Colonic mucosa (tissue), 4 donors: Measurements from ENCODE around the gene ADSS1. TPM values are rescaled to one million over a fixed set of nuclear protein-coding genes. Genes with fewer than 3 reads are reported as not detected.

ENCODE experiments used
- DNase-seq: peaks from one replicate; pipeline ENCODE4 v3.0.0-alpha.2; 2020
- H3K27ac ChIP-seq: fragments of 200-600 bp; one replicate; pipeline ENCODE4 v1.8.0; 2021
- H3K27me3 ChIP-seq: fragments of 200-600 bp; one replicate; pipeline ENCODE4 v1.8.0; 2021
- H3K36me3 ChIP-seq: fragments of 200-600 bp; one replicate; pipeline ENCODE4 v1.8.0; 2021
- H3K4me1 ChIP-seq: fragments of 200-600 bp; one replicate; pipeline ENCODE4 v1.8.0; 2021; ENCODE audit warnings: mild to moderate bottlenecking
- H3K4me3 ChIP-seq: fragments of 200-600 bp; one replicate; pipeline ENCODE4 v1.8.0; 2021
- H3K9ac ChIP-seq, 2 donors: one replicate each; pipeline ENCODE4 v1.7.0; 2013; ENCODE audit warnings: control low read depth in 2 of 2, low read depth in 2 of 2, low read length in 2 of 2
- H3K9me3 ChIP-seq: fragments of 200-600 bp; one replicate; pipeline ENCODE4 v1.8.0; 2021
- CTCF ChIP-seq: fragments of 200-600 bp; IDR thresholded peaks from one replicate; pipeline ENCODE4 v1.8.0; 2022; ENCODE audit warnings: antibody characterized with exemption, mild to moderate bottlenecking
- intact Hi-C: fragments of 100-400 bp; cut with DNase I; formaldehyde crosslinking; loops from one replicate; pipeline ENCODE4 v1.14.1; 2022
- total RNA-seq, 2 donors: library from RNA; stranded (reverse); fragmentation: NEBNext Ultra II Directional in 1 of 2; extraction: Animal tissue kit (Norgen Biotek cat#: 25700) in 1 of 2; gene quantifications; one replicate each; pipeline ENCODE4 v1.2.1, GENCODE V29; 2021
- donor health status: healthy.
- donor health status: DM: no; HTN: no; CAD: no.
- donor health status: DM: no; HTN: no; CAD: no.

Gene ADSS1
- total RNA-seq, 2 donors from 2014 or later, result 3.5 to 4.0 TPM

GRCh38 chr14:104769324-104770071, 45.5 kb downstream of the ADSS1 start:
- no peak for TF ChIP-seq CTCF
- Histone ChIP-seq H3K4me1 (peaks cover 3% of the 10 kb centered on the region), H3K9ac (no peak overlapping the region), H3K4me3 (no peak overlapping the region), H3K9me3 (no peaks in the 10 kb centered on the region), H3K36me3 (peaks cover 3% of the 10 kb centered on the region), H3K27ac (no peak overlapping the region), H3K27me3 (no peaks in the 10 kb centered on the region)
- intact Hi-C loops, result loop anchor here (2.0 to 10.0 kb wide), 3 partner anchors 57 to 285 kb away; partner anchors contain the start of gene CEP170B
- DNase-seq, result no peak

GRCh38 chr14:104770072-104770579, 46.1 kb downstream of the ADSS1 start:
- intact Hi-C loops, result loop anchor here (10.0 kb wide), 1 partner anchor 285 kb away; no protein-coding TSS in a partner anchor
- Histone ChIP-seq H3K4me3 (no peak overlapping the region), H3K36me3 (peaks cover 3% of the 10 kb centered on the region), H3K27ac (no peak overlapping the region), H3K9ac (no peak overlapping the region), H3K4me1 (peaks cover 3% of the 10 kb centered on the region), H3K9me3 (no peaks in the 10 kb centered on the region), H3K27me3 (no peaks in the 10 kb centered on the region)
- no peak for TF ChIP-seq CTCF
- no peak for DNase-seq

GRCh38 chr14:104770851-104771272, 46.8 kb downstream of the ADSS1 start:
- Histone ChIP-seq H3K27ac (no peak overlapping the region), H3K9me3 (no peaks in the 10 kb centered on the region), H3K36me3 (peaks cover 3% of the 10 kb centered on the region), H3K9ac (no peak overlapping the region), H3K27me3 (no peaks in the 10 kb centered on the region), H3K4me1 (peaks cover 3% of the 10 kb centered on the region), H3K4me3 (no peak overlapping the region)
- TF ChIP-seq CTCF, result no peak
- no peak for DNase-seq
- intact Hi-C loops, result loop anchor here (10.0 kb wide), 1 partner anchor 284 kb away; no protein-coding TSS in a partner anchor

- intact Hi-C loops, result loop anchor here (10.0 kb wide), 1 partner anchor 283 kb away; no protein-coding TSS in a partner anchor
- no peaks in the 10 kb centered on the region for H3K27me3 ChIP-seq
- H3K9ac ChIP-seq, result no peak overlapping the region
- no peak for DNase-seq
- H3K27ac ChIP-seq, result no peak overlapping the region
- H3K4me3 ChIP-seq, result no peak overlapping the region
- H3K36me3 ChIP-seq, result peaks cover 3% of the 10 kb centered on the region
- peaks cover 3% of the 10 kb centered on the region for H3K4me1 ChIP-seq
- no peaks in the 10 kb centered on the region for H3K9me3 ChIP-seq
- no peak for TF ChIP-seq CTCF
These were observed 47.3 kb downstream of the ADSS1 start for GRCh38 chr14:104771374-104771773.

- Histone ChIP-seq H3K9ac (no peak overlapping the region), H3K9me3 (no peaks in the 10 kb centered on the region), H3K4me3 (no peak overlapping the region), H3K4me1 (peaks cover 3% of the 10 kb centered on the region), H3K27me3 (no peaks in the 10 kb centered on the region), H3K27ac (no peak overlapping the region), H3K36me3 (peaks cover 3% of the 10 kb centered on the region)
- DNase-seq, result peak; percentile 52
- intact Hi-C loops, result loop anchor here (10.0 kb wide), 1 partner anchor 283 kb away; no protein-coding TSS in a partner anchor
- no peak for TF ChIP-seq CTCF
These were observed 48.1 kb downstream of the ADSS1 start for GRCh38 chr14:104771918-104772706.
